Astrocyte of the cerebellum (primary cell): ENCODE measurements around the gene RAB31.
A peak's percentile ranks its signal among the peaks of the same experiment; 100 is the strongest.

Source experiments
- DNase-seq: peaks from one replicate; pipeline ENCODE4 v3.0.0-alpha.2; 2011; ENCODE audit warnings: low read depth
- H3K4me3 ChIP-seq: 2 replicates; pipeline ENCODE4 v1.5.1; 2011; ENCODE audit warnings: mild to moderate bottlenecking, low read depth, low read length, moderate library complexity
- in situ Hi-C: cut with HindIII; loops from 2 replicates; pipeline ENCODE4 v1.10.0; 2017; ENCODE audit warnings: low sequenced_read_pairs
- TF ChIP-seq, protein P1 (sequence below): IDR thresholded peaks from 2 replicates; pipeline ENCODE4 v1.5.1; 2012; ENCODE audit warnings: low read length, low read depth, moderate library complexity, mild to moderate bottlenecking; ENCODE audit errors: missing control alignments

The RAB31 gene

DNA sequence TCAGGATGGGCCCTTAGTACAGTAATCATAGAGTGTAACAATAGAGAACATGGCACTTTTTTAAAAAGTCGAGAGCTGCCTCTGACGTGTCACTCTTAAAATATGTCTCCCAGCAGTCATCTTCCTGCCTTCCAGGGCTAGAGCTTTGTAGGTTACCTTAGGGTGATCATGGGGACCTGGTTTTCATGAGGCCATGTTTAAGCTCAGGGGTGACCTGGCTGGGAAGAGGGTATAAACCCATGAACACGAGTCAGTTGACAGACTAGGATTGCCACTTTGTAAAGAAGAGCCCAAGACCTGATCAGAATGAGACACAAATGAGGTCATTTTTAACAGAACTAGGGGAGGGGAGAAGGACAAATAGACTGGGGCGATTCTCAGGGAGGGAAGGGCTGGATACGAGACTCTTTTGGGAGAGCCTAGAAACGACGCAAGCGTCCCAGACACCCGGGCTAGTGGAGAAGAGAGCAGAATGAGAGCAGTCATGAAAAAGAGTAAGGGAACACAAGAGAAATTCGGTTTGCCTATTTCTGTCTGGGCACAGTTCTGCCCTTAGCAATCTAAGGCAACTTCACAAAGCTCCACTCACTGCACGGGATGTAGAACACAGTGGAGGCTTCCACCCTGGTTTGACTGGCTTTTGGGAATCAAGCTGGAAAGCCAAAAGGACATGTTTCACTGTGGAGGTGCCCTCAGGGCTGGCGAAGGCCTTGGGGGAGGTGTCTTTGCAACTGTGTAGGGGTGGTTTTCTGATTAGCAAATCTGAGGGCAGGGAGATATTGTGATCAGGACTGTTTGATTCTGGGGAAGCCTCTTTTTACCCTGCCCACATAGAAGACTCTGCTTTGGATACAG lies 1.8 kb upstream of the RAB31 start:
- in situ Hi-C loops = no loop called here
- TF ChIP-seq, protein P1, sequence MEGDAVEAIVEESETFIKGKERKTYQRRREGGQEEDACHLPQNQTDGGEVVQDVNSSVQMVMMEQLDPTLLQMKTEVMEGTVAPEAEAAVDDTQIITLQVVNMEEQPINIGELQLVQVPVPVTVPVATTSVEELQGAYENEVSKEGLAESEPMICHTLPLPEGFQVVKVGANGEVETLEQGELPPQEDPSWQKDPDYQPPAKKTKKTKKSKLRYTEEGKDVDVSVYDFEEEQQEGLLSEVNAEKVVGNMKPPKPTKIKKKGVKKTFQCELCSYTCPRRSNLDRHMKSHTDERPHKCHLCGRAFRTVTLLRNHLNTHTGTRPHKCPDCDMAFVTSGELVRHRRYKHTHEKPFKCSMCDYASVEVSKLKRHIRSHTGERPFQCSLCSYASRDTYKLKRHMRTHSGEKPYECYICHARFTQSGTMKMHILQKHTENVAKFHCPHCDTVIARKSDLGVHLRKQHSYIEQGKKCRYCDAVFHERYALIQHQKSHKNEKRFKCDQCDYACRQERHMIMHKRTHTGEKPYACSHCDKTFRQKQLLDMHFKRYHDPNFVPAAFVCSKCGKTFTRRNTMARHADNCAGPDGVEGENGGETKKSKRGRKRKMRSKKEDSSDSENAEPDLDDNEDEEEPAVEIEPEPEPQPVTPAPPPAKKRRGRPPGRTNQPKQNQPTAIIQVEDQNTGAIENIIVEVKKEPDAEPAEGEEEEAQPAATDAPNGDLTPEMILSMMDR = no peak
- DNase-seq = no peak
- H3K4me3 ChIP-seq = no peak overlapping the region

DNA sequence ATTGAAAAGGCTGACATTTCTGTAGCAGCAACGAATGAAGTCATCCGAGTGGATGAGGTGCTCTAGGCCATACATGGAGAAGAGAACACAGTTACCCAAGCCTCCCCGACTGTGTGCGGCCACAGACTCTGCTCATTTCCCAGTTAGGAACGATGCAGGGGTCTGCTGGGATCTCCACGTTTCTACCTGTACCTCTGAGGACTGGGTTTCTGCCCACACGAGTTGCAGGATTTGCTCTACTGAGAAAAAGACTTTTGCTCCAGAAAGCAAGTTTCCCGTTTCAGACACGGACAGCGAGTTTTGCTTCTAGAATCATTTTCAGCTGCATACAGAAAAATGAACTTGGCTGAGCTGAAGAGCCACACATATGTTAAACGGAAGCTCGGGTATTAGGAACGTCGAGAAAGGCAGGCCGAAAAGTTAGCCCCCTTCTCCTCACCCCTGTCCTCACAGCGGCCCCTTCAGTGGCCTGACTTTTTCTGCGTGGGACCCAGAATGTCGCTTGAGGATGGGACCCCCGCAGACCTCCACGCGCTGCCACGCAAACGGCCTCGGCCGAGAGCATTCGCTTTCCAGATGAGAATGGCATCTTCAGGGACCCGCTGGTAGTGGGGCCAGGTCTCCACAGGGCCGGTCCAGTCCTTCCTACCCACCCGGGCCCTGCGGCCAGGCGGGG lies 582 bp upstream of the RAB31 start:
- in situ Hi-C loops = no loop called here
- DNase-seq = no peak
- peak overlapping the region; percentile 87 for H3K4me3 ChIP-seq
- TF ChIP-seq, protein P1 = no peak

DNA sequence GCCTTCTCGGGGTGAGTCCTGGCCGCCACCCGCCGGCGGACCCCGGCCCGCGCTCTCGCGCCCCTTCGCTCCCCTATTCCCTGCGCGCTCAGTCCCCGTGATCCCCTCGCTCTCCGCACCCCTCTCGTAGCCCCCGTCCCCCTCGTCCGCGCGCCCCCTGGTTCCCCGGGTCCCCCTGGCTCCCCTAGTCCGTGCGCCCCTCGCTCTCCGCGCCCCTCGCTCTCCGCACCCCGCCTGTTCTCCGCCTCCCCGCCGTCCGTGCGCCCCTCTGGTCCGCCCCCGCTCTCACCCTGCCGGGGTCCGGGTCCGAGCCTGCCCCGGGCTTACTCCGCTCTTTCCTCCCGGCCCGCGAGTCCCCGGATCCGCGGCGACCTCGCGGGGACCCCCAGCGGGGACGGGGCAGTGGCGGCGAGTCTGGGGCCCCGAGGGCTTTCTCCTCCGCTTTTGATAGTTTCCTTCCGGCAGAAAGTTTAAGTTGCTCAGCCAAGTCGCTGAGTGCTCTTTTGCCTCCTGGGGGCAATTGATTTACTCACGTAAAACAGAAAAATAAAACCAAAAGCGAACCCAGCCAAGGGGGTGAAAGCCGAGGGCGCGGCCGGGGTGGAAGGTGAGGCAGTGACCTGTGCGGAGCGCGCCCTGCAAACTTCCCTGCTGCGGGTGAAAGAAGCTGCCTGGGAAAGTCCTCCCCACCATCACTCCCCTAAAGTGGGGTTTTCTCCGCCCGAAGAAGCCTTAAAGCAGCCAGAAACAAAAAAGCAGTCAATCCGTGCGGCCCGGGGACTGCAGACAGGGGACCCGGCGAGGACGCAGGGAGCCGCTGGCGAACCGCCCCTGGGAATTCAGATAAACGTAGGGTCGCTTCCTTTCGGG lies 568 bp downstream of the RAB31 start:
- DNase-seq = no peak
- TF ChIP-seq, protein P1 = no peak
- in situ Hi-C loops = no loop called here
- H3K4me3 ChIP-seq = peak overlapping the region; percentile 87

DNA sequence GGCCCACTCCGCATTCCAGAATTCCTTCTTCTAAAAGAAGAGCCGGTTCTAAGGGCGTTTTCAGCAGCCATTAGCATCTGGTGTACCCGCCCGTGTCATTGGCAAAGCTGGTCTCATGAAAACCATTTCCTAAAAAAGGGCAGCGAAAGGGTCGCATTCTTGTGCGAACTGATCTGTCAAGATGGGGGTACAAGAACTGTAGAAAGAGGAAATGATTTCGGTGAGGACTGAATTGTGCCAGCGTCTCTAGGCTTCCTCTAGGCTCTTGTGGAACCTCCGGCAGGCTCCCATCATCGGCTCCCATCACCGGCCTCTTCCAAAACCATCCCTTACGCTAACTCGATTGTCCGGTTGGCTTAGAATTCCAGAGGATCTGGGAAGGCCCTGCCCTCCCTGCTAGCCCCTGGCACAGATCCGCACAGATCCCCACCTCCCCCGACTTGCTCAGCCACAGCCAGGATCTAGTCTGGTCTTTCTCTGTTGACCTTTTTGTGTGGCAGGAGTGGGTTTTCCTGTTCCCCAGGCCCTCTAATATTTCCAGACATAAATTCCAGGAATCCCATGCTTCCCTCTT lies 1.3 kb downstream of the RAB31 start:
- in situ Hi-C loops = no loop called here
- TF ChIP-seq, protein P1 = no peak
- peak overlapping the region; percentile 87 for H3K4me3 ChIP-seq
- no peak for DNase-seq

DNA sequence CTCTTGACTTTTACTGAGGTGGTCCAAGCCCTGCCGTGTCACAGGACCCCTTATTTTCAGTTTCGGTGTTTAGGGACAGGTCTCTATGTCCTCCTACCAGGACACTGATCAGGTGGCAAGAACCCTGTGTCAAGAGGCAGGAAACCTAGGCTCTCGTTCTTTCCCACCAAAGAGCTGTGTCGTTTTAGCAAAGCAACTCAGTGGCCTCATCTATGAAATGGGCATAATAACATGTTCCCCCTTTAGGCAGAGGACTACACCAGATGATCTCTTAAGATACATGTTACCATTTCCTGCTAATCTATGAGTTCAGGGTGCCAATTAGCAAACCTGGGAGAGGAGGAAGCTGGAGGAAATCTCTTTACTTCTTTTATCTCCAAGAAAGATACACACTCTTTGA lies 1.9 kb downstream of the RAB31 start:
- TF ChIP-seq, protein P1 = no peak
- in situ Hi-C loops = loop anchor here (5.0 kb wide), 1 partner anchor 102 kb away; no protein-coding TSS in a partner anchor
- DNase-seq = no peak
- peak overlapping the region; percentile 87 for H3K4me3 ChIP-seq
